Mononuclear cell (primary cell): ENCODE data around the gene PCNX3. TPM values are rescaled to one million over a fixed set of nuclear protein-coding genes. Genes with fewer than 3 reads are reported as not detected.
"Not testable (repeated sequence)": the region's sequence is repeated elsewhere in the genome, so short reads cannot be mapped to it uniquely, and the experiment has no call there.

Experiments
- H3K27me3 ChIP-seq: 2 replicates; pipeline ENCODE4 v1.6.0; 2011; ENCODE audit warnings: low read length, control low read depth; ENCODE audit not compliant: insufficient read depth
- H3K4me1 ChIP-seq: 2 replicates; pipeline ENCODE4 v1.5.1; 2011; ENCODE audit warnings: mild to moderate bottlenecking, low read length, control low read depth; ENCODE audit not compliant: insufficient read depth
- H3K4me3 ChIP-seq: 2 replicates; pipeline ENCODE4 v1.5.1; 2011; ENCODE audit warnings: mild to moderate bottlenecking, low read length, moderate library complexity
- H3K9me3 ChIP-seq: 2 replicates; pipeline ENCODE4 v1.5.1; 2011; ENCODE audit warnings: low read depth, mild to moderate bottlenecking, control low read depth, low read length
- total RNA-seq: library from RNA; depleted of rRNA; stranded (reverse); fragments of >200 nt; gene quantifications from one replicate; pipeline ENCODE4 v1.2.3, GENCODE V29; 2012

Gene PCNX3
- total RNA-seq, 1 donor = 15.0 TPM

- Histone ChIP-seq H3K4me1 (no peaks in the 10 kb centered on the region), H3K27me3 (no peaks in the 10 kb centered on the region), H3K9me3 (no peaks in the 10 kb centered on the region), H3K4me3 (no peak overlapping the region)
These were observed 64.7 kb downstream of the PCNX3 start for GRCh38 chr11:65680192-65680743.

GRCh38 chr11:65683480-65683879 is 67.9 kb downstream of the PCNX3 start:
- H3K4me1 ChIP-seq, H3K27me3 ChIP-seq, H3K4me3 ChIP-seq, H3K9me3 ChIP-seq: not testable (repeated sequence)

- H3K27me3 ChIP-seq = no peaks in the 10 kb centered on the region
- no peak overlapping the region for H3K4me3 ChIP-seq
- no peaks in the 10 kb centered on the region for H3K4me1 ChIP-seq
- no peaks in the 10 kb centered on the region for H3K9me3 ChIP-seq
These were observed 70.4 kb downstream of the PCNX3 start for GRCh38 chr11:65685981-65686380.

Other genes starting within 250 kb of the PCNX3 start
- gene SLC25A45, start 233.1 kb upstream of the PCNX3 start, total RNA-seq = 12.6 TPM
- 23.1 TPM for gene FRMD8, start 229.1 kb upstream of the PCNX3 start, total RNA-seq
- gene NEAT1, start 193.0 kb upstream of the PCNX3 start, total RNA-seq = 198 TPM
- gene MALAT1, start 116.7 kb upstream of the PCNX3 start, total RNA-seq = 22,943 TPM
- gene SCYL1, start 90.7 kb upstream of the PCNX3 start, total RNA-seq = 36.4 TPM
- gene LTBP3, start 57.4 kb upstream of the PCNX3 start, total RNA-seq = 25.6 TPM
- gene ZNRD2, start 45.3 kb upstream of the PCNX3 start, total RNA-seq = 16.8 TPM
- 18.1 TPM for gene FAM89B, start 43.2 kb upstream of the PCNX3 start, total RNA-seq
- gene EHBP1L1, start 39.7 kb upstream of the PCNX3 start, total RNA-seq = 79.1 TPM
- gene KCNK7, start 20.0 kb upstream of the PCNX3 start, total RNA-seq = 1.7 TPM
- 41.1 TPM for gene MAP3K11, start 1.6 kb upstream of the PCNX3 start, total RNA-seq
- 75.2 TPM for gene SIPA1, start 22.3 kb downstream of the PCNX3 start, total RNA-seq
- gene RELA, start 47.1 kb downstream of the PCNX3 start, total RNA-seq = 107 TPM
- 38.0 TPM for gene KAT5, start 96.5 kb downstream of the PCNX3 start, total RNA-seq
- 26.4 TPM for gene RNASEH2C, start 105.0 kb downstream of the PCNX3 start, total RNA-seq
- gene AP5B1, start 165.2 kb downstream of the PCNX3 start, total RNA-seq = 26.7 TPM
- not detected for gene OVOL1, start 171.3 kb downstream of the PCNX3 start, total RNA-seq
- gene SNX32, start 218.2 kb downstream of the PCNX3 start, total RNA-seq = not detected
- gene CFL1, start 242.4 kb downstream of the PCNX3 start, total RNA-seq = 731 TPM
- 17.3 TPM for gene MUS81, start 244.7 kb downstream of the PCNX3 start, total RNA-seq